H1 (cell line): ENCODE data around the gene C18orf54. TPM values are rescaled to one million over a fixed set of nuclear protein-coding genes. Genes with fewer than 3 reads are reported as not detected.

ENCODE experiments used
- ASH2L ChIP-seq: fragments of 200-600, 300-600 bp; sonication (generic); IDR thresholded peaks from one replicate; pipeline ENCODE4 v1.7.1; 2017; ENCODE audit warnings: low read length
- EP300 ChIP-seq, 2 experiments: IDR thresholded peaks; 1 replicate in 1 of 2; 2 replicates in 1 of 2; pipeline ENCODE4 v1.6.1; 2011 to 2012; ENCODE audit warnings: low read depth in 2 of 2, low read length in 2 of 2, mild to moderate bottlenecking in 2 of 2, borderline replicate concordance in 1 of 2, inconsistent platforms in 1 of 2, moderate library complexity in 1 of 2
- JUN ChIP-seq: IDR thresholded peaks from 2 replicates; pipeline ENCODE4 v1.6.1; 2011; ENCODE audit warnings: low read depth, mild to moderate bottlenecking, improper control_type of control experiment, low read length
- JUND ChIP-seq: IDR thresholded peaks from 2 replicates; pipeline ENCODE4 v1.6.1; 2011; ENCODE audit warnings: mild to moderate bottlenecking, improper control_type of control experiment, low read length
- MAFK ChIP-seq: IDR thresholded peaks from 2 replicates; pipeline ENCODE4 v1.6.1; 2012; ENCODE audit warnings: low read depth, mild to moderate bottlenecking, improper control_type of control experiment, low read length
- POLR2AphosphoS5 ChIP-seq: IDR thresholded peaks from 2 replicates; pipeline ENCODE4 v1.6.1; 2011; ENCODE audit warnings: low read depth, low read length
- RFX5 ChIP-seq: IDR thresholded peaks from 2 replicates; pipeline ENCODE4 v1.6.1; 2011; ENCODE audit warnings: low read depth, low read length, improper control_type of control experiment, borderline replicate concordance
- SIN3A ChIP-seq, 2 experiments: IDR thresholded peaks in 1 of 2; conservative IDR thresholded peaks in 1 of 2; 2 replicates each; pipeline ENCODE4 v1.6.1; 2011 to 2012; ENCODE audit warnings: low read length in 2 of 2, improper control_type of control experiment in 1 of 2, low read depth in 1 of 2, mild to moderate bottlenecking in 1 of 2
- TAF1 ChIP-seq: IDR thresholded peaks from 2 replicates; pipeline ENCODE4 v1.6.1; 2011; ENCODE audit warnings: mild to moderate bottlenecking, low read depth, low read length
- TEAD4 ChIP-seq: IDR thresholded peaks from 2 replicates; pipeline ENCODE4 v1.6.1; 2012; ENCODE audit warnings: low read depth, low read length, inconsistent platforms, mixed read lengths
- polyA plus RNA-seq, 7 experiments: library from polyadenylated mRNA; depleted of rRNA in 3 of 7; stranded (reverse) in 5 of 7; unstranded in 2 of 7; fragments of >200 nt in 5 of 7; fragments of 200-250 nt in 2 of 7; gene quantifications; 1 replicate in 5 of 7; 2 replicates in 1 of 7; 4 replicates in 1 of 7; pipeline versions ENCODE4 v1.2.1 to v1.2.3, GENCODE V29; 2011 to 2013; ENCODE audit warnings: missing spikeins in 2 of 7, mixed read lengths in 2 of 7
- total RNA-seq: library from RNA; stranded (reverse); fragmentation: NEBNext Ultra II Directional; extraction: Animal tissue kit (Norgen Biotek cat#: 25700); gene quantifications from 2 replicates; pipeline ENCODE4 v1.2.1, GENCODE V29; 2021

The C18orf54 gene
- total and polyA plus RNA-seq, 2 of the 8 experiments (the other 6 are each of a cell fraction or from before 2014, with no cell fraction given) = 6.7 to 30.9 TPM

DNA sequence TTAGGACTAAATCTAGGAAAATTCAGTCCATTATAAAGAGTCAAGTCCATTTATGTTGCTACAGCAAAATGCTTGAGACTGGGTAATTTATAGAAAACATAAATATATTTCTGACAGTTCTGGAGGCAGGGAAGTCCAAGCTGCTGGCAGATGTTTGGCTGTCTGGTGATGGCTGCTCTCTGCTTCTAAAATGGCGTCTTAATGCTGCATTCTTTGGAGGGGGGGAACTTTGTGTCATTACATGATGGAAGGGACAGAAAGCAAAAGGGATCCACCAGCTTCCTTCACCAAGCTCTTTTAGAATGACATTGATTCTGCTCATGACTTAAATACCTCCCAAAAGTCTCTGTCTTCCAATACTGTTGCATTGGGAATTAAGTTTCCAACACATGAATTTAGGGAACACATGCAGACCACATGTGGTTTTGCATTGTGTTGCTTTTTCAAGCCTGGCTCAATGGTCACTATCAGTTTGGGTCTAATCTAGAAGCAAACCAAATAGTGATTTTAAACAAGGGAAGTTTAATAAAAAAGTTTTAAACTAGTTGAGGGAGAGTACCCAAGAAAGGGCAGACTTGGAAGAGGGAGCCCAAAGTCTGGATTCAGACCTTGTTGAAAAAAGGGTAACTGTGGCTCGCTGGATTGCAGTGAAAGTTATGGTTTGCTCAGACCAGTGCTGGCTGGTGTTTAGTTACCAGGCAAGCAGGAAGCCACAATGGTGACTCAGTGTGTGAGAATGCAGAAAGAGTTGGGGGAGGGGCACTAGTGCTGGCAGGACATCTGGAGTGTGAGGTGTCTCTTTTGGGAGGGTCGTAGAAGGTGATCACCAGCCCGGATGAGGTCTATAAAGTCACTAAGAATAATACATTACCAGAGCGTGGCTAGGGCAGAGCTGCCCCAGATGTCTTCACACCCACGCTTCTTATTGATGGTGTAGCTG, 30.8 kb downstream of the C18orf54 start (continued):
- TF ChIP-seq EP300 (IDR thresholded peaks at IDR 0.05; ENCODE audit: borderline replicate concordance in 1 of 2, low read depth in 2 of 2, low read length in 2 of 2) = peak in 1 of 2 experiments; percentile 91; a peak in 2 of 3 replicates
- peak; percentile 81 for TF ChIP-seq ASH2L
- no peak for TF ChIP-seq SIN3A (conservative IDR thresholded peaks at IDR 0.05 in 1 of 2, IDR thresholded peaks at IDR 0.05 in 1 of 2; ENCODE audit: low read depth in 1 of 2, low read length in 2 of 2)
- no peak for TF ChIP-seq RFX5
- TF ChIP-seq JUN = peak; percentile 92
- peak; percentile 99 for TF ChIP-seq JUND
- peak; percentile 57 for TF ChIP-seq TAF1
- TF ChIP-seq MAFK = peak; percentile 40; the same call in 1 of the 2 replicates
- peak; percentile 84 for TF ChIP-seq TEAD4
- peak; percentile 59 for TF ChIP-seq POLR2AphosphoS5
- TF ChIP-seq, all 59 proteins: peak for 16
